Forelimb muscle (tissue), 1 donor: Measurements from ENCODE around the gene DNAJB9. TPM values are rescaled to one million over a fixed set of nuclear protein-coding genes. Genes with fewer than 3 reads are reported as not detected.

Experiments used
- DNase-seq: peaks from one replicate; pipeline ENCODE4 v3.0.0-alpha.2; 2013; ENCODE audit warnings: low read depth
- polyA plus RNA-seq: library from polyadenylated mRNA; unstranded; fragments of 120-200 nt; gene quantifications from one replicate; pipeline ENCODE4 v1.2.1, GENCODE V29; 2013; ENCODE audit not compliant: insufficient read length

The DNAJB9 gene
- polyA plus RNA-seq, 1 donor, result 15.7 TPM

DNA sequence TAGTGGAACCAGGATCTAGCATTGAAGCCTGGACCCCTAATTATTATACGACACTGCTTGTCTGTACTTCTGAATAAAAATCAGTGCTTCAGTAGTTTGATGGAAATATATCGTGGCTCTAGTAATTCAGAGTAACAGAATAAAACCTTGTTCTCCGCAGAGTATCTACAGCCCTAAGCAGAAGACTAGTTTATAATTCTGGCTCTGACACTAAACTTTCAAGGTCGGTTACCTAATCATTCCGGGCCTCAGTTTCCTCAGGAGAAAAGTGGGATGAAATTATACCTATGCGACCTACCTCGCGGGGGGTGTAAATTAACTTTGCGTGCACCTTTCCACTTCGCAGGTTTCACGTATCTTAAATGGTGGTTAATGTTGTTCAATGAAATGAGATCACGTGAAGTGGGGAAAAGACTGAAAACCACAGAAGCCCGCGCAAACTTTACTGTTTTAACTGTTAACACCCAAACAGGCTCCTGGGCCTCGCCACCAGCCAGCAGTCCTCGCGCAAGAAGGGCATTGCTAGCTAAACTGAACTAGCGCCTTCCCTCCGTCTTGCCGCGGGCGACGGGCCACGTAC lies 783 bp upstream of the DNAJB9 start:
- no peak for DNase-seq

GRCh38 chr7:108570146-108570755 lies 577 bp downstream of the DNAJB9 start:
- no peak for DNase-seq

DNA sequence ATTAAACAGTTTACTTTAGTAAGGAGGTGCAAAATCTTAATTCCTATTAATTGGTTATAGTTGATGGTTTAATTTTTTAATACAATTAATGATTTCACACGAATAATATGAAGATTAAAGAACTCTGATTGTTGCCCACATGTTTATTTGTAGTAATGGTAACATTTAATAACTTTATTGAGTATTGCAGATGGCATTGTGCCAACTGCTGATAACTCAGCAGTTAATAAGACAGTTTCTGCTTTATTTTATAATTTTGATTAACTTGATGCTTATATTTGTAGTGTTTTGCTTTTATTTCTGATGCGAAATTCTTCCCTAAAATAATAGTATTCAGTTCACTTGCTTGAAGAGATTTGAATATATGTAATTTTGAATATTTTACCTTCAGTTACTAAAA lies 2.8 kb downstream of the DNAJB9 start:
- DNase-seq, result no peak

GRCh38 chr7:108575156-108575555 lies 5.5 kb downstream of the DNAJB9 start:
- no peak for DNase-seq

DNA sequence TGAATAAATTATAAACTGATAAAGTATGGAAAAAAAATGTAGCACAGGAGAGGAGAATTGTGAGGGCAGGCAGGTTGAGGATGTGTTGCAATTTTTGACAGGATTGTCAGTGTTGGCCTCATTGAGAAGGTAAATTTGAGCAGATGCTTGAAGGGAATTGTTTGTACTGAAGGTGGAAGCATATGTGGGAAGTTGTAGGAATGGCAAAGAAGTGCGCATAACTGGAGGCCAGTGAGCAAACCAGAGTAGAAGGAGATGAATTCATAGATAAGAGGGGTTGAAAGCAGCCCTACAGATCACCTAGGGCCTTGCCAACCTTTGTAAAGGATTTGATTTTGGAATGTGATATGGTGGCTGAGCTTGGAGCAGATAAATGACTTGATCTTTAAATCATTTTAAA lies 6.4 kb downstream of the DNAJB9 start:
- no peak for DNase-seq

DNA sequence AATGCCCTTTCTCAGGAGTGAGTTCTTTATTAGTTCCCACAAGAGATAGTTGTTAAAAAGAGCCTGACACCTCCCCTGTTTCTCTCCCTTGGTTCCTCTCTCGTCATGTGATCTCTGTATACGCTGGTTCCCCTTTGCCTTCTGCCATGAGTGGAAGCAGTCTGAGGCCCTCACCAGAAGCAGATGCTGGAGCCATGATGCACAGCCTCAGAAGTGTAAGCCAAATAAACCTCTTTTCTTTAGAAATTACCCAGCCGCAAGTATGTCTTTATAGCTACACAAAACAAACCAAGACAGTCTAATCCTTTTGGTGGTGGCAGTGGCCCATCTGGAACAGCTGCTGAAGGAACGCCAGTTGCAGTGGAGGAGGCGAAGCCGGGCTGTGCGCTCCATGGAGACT lies 9.3 kb downstream of the DNAJB9 start:
- no peak for DNase-seq

- DNase-seq, result no peak
These were observed 10.6 kb downstream of the DNAJB9 start for GRCh38 chr7:108580298-108580697.

GRCh38 chr7:108581655-108582491 lies 12.2 kb downstream of the DNAJB9 start:
- DNase-seq, result no peak

- DNase-seq, result no peak
These were observed 14.5 kb downstream of the DNAJB9 start for GRCh38 chr7:108584211-108584610.

DNA sequence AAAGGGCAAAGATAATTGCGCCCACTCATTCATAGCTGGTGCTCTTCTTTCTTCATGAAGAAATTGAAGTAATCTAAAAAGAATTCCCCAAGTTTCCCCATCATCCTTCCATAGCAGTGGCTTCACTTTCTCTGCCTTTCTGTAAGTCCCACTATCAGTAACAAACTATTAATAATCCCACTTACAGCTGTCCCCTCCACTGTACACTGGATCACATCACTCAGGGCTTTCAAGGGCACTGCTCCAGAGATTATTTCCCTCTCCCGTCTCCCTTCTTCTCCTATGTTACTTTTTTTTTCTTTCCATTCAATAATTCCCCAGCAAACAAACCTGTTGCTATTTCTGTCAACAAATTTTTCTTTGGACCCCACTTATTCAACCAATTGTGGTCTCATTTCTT lies 16.2 kb downstream of the DNAJB9 start:
- DNase-seq, result no peak

- DNase-seq, result no peak
These were observed 16.6 kb downstream of the DNAJB9 start for GRCh38 chr7:108586274-108586710.

DNA sequence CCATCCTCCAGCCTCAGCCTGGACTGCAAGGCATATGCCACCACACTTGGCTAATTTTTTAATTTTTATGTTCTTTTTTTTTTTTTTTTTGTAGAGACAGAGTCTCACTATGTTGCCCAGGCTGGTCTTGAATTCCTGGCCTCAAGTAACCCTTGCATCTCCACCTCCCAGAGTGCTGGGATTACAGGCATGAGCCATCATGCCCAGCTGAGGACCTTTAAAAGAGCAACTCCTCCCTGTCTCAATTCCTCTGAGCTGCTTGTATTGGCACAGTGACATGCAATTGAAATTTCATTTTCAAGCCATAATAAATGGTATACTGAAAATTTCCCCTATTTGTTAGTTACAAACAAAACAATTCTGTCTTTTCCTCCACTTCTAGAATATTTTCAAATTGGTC lies 19.5 kb downstream of the DNAJB9 start:
- no peak for DNase-seq

DNA sequence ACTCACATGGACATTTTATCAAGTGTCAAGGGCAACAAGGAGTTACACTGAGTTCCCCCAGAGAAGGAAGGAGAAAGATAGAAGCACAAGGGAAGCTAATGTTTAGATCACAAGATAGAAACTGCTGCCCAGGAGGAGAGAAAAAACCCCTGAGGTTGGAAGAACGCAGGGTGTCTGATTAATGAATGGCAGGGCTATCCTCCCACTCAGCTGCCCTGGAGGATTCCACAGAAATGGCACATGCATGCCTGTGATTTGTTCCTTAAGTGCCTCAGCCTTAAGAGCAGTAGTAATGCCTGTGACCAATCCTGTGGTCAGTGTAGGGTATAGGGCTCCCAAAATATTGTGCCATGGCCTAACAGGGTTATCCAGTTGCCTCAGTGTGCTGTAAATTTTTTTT lies 20.2 kb downstream of the DNAJB9 start:
- no peak for DNase-seq

GRCh38 chr7:108590606-108591005 lies 20.9 kb downstream of the DNAJB9 start:
- no peak for DNase-seq

DNA sequence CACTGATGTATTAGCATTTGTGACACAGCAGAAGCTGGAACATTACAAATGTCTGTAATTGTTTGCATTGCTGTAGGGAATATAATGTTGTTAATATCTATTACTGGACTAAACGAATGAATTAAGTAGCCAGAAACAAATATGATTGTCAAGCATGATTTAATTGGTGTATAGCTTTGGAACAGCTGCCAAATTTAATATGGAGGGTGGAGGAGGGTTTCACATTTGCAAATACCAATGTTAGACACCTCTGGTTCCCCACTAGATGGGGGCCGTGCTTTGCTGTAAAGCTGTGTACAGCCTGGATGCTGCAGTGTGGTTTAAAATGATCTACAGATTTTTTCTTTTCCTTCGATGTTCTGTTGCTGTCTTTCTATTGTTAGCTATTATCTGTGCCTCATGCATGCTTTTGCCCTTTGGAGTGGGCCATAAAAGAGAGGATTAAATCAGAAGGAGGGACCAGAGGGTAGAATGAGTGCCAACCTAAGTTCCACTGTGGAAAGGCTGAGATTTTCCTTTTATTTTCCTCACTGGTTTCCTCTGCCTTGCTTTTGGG lies 23.1 kb downstream of the DNAJB9 start:
- no peak for DNase-seq

- DNase-seq, result no peak
These were observed 26.9 kb downstream of the DNAJB9 start for GRCh38 chr7:108596560-108596959.

DNA sequence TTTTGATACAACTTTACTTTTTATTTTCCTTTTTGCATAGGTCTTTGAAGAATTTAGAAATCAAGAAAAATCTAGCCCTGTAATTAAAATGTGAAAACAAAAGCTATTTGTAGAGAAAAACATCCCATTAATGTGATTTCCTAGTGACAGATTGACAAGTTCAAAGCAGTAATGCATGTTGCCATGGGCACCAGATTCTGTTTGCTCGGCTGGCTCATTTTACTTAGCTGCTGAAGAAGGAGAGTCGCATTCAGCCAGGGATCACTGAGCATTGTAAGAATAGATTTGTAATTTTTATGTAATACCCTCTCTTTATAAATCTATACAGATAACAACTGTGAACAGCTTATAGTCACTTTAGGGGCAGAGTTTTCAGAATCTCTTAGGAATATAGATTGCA lies 28.5 kb downstream of the DNAJB9 start:
- DNase-seq, result no peak

- no peak for DNase-seq
These were observed 29.4 kb downstream of the DNAJB9 start for GRCh38 chr7:108598914-108599580.

DNA sequence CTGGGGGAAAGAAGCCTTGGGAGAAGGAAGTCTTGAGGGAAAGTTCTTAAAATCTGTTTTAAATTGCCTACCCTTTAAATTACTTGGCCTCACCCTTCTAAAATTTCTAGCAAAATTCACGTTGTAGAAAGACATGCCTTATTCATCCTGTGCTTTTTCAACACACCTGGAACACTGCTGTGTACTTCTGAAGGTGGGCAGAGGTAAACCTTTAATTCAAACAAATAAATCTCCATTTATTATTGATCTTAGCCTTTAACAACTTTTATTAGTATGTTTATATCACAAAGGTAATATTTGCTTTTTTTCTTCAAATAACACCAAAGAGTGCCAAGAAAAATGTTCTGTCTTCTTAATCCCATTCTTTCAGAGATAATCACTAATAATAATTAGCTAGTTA lies 30.7 kb downstream of the DNAJB9 start:
- DNase-seq, result no peak

GRCh38 chr7:108603656-108604306 lies 34.1 kb downstream of the DNAJB9 start:
- no peak for DNase-seq

- DNase-seq, result no peak
These were observed 34.8 kb downstream of the DNAJB9 start for GRCh38 chr7:108604307-108605077.
